ENCODE data around the gene KRT38.
"Not testable (repeated sequence)": the region's sequence is repeated elsewhere in the genome, so short reads cannot be mapped to it uniquely, and the experiment has no call there.

Gene KRT38

DNA sequence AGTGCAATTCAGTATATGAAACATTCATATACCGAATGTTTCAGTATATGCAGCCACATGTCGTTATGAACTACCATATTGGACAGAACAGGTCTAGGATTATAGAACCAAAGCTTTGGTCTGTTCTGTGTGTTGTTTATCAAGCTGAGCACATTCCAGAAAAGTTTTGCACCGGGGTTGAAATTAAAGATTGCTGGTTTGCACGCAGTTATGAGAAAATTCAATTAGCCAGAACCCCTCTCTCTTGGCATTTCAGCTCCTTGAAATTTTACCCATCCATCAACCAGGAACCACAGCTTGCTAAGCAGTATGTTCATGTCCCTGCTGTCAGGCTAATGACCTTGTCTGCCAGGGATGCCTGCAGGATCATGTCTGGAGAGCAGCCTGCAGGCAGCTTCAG is 16.9 kb upstream of the KRT38 start:
- no peak for DNase-seq

DNA sequence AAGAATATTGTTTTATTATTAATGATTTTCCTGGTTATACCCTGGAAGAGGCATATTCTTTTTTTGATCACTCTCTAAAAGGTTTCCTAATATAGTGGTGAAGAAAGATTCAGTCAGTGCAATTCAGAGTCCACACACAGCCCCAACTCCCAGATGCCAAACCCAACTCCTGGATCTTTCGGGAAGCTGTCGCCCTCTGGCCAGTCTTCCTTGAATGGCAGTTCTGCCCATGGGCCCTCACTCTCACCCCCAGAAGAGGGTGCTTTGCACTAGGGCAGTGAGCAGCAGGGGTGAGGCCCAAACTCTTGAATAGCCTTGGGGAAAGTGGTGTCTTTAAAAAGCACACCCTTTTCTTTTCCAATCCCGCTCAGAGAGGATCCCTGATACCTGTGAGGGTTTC is 15.4 kb upstream of the KRT38 start:
- no peak for DNase-seq

DNA sequence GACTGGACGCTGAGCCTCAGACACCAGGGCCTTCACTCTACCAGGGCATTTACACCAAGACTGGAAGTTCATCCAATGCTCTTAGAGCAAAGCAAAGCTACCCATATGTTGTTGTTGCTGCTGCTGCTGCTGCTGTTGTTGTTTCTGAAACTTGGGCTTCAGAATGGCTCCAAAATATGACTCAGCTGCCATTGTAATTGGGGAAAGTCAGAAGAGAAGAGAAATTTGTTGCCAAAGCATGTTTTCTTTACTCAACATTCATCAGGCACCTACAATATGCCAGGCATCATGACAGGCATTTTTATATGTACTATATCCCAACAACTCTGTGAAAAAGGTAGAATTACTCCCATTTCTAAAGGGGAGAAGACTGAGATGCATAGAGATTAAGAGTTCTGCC is 14.5 kb upstream of the KRT38 start:
- no peak for DNase-seq

DNA sequence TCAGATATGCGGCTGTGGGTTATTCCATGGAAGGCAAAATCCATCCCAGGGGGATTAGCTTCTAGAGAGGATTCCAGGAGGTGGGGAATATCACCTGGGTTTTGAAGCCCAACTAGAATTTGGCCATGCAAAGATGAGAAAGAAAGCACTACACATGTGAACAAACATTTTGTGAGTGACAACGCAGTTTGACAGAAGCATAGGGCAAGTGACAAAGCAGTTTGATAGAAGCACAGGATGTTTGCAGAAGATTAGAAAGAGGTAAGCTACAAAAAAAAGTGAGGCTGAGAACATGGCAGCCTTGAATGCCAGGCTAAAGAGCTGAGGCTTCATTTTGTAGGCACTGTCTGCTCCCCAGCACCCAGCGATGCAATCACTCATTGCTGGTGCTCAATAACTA is 12.3 kb upstream of the KRT38 start:
- no peak for DNase-seq

DNA sequence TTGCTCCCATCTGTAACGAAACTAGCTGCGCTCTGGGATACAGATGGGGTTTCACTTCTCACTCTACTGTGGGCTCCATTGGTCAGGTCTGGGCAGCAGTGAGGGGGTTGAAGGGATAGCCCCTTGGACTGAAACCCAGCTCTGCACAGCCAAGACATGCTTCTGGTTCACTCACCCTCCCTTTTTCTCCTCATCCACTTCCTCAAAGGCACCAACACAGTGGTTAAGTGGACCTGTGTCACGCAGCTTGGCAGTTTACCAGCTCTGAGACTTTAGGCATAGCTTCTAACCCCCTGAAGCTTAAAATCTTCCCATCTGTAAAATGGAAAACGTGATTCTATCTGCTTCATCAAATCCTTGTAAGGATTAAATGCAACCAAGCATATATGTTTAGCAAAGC is 11.5 kb upstream of the KRT38 start:
- no peak for DNase-seq

DNA sequence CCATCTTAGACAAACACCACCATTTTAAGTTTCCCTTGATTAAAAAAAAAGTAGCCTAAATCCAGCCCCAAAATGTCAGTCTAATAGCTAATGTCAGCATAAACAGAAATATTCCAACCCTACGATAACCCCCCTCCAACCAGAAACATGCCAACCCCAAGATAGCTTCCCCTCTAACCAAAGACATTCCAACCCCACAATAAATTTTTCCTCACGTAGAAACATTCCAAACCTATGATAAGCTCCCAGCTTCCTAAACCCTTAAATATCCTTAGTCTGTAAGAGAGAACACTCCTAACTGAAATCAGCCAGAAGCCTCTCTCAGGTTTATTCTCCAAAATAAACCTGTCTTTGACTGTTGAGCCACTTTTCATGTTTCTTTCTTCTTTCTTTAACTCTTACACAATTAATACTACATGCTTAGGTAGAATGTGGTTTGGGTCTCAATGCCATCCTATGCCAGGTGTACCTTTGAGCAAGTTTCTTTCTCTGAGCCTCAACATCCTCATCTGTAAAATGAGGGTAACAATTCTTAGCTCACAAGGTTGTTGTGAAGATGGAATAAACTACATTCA is 10.5 kb upstream of the KRT38 start:
- no peak for DNase-seq

DNA sequence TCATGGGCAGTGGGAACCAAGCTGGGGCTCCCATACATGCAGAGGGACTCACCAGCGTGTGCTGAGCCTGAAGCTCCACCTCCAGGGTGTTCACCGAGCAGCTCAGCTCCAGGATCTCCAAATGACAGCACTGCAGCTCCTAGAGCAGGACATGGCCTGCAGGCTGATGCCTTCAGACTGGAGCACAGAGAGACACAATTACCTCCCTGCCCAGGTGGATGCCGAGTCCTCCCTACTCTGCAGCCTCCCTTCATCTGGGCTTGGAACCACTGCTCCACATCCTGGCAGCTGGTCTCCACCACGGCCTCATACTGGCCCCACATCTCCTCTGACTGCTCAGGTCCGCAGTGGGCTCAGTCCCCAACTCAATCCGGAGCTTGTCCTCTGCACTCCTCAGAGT is 8.2 kb upstream of the KRT38 start:
- no peak for DNase-seq

DNA sequence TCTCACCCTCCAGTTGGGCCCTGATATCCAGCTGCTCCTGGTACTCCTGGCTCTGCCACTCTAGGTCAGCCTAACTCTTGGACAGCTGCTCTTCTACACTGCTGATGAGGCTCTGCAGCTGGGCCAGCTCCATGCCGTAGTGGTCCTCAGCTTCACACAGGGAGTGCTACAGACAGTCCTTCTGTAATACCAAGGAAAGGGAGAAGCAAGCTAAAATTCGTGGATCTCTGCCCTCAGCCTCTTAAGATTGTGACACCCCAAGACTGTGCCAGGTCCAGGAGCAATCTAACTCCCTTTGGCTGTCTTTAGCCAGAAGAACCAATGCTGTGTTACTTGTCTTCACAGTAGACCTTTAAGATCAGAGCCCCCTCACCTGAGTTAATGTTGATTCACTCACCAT is 7.7 kb upstream of the KRT38 start:
- DNase-seq: no peak

DNA sequence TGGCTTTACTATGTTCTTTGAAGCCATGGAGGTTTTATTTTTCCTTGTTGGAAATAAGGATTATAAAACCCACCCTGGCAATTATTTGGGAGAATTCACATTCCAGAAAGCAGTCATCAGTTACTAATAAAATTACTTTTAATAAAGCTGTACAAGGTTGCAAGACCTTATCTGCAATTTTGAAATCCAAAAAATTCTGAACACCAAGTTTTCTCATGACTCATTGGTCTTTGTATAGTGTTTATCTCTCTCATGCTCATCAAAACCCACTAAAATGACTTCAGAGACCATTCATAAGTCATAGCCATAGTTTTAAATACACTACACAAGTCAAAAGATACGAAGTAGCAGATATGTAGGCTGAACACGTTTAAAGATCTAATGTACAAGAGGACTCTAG is 6.0 kb upstream of the KRT38 start:
- DNase-seq: no peak

DNA sequence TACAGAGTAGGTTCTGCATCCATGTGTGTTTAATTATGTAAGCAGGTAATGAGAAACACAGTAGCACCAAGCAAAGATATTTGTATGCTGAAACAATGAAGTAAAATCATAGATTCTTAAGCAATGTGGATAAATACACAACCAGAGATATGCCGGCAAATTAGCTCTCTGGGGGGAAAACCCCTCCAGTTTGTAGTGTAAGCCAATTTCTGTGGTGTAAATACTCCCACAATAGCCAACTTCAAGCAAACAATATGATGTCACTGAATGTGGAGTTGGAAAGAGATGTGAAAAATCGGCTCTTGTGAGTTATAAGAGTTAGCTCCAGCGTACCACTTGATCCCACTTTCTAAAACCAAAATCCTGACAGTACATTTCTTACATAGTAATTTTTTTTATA is 3.9 kb upstream of the KRT38 start:
- no peak for DNase-seq

DNA sequence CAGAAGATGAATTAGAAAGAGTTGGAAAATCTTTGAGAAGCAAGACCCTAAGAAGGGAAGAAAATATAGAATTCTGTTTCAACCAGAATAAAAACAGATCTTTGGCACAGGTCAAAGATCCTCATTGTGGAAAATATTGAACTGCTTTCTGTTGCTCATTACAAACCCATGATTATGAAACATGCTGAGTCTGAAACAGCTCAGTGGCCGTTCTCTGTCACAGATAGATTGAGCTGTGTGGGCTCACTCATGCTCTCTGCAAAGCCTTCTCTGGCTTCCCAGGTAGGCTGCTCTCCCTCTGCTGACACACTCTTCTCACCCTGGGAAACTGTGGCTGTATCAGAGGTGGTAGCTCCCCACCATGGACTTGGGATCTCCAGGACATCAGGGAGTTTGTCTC is 3.4 kb upstream of the KRT38 start:
- DNase-seq: no peak

DNA sequence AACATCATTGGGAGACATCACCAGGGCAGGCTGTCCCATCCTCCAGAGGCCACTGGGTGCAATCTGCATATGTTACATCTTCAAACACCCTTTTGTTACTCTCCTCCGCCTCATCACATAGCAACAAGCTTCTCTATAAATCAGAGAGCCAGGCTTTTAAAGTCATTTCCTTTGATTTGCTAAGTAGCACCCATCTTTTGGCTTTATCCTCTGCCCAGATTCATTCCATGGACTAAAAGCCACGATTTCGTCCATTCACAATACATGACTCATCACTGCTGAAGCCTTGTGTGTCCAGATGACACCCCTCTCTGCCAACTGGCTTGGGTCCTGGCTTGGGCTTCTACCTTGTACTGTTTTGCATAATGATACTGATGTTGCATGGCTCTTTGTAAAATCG is 2.0 kb upstream of the KRT38 start:
- DNase-seq: no peak

DNA sequence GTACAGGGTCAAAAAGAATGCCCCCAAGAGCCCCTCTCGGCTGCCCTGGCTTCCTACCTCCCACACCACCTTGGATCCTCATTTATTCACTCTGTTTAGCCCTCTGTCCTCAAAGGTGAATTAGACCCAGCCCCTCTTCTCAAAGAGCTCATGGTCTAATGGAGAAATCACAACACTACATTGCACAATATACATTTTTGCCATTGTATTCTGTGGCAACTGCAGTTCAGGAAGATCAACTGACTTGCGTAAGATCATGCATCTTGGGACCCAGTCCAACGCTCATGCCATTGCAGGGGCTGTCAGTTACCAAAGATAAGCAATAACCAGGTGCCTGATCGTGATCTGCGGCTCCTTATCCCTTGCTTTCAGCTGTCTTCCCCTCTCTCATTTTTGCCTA is 1.4 kb downstream of the KRT38 start:
- no peak for DNase-seq

DNA sequence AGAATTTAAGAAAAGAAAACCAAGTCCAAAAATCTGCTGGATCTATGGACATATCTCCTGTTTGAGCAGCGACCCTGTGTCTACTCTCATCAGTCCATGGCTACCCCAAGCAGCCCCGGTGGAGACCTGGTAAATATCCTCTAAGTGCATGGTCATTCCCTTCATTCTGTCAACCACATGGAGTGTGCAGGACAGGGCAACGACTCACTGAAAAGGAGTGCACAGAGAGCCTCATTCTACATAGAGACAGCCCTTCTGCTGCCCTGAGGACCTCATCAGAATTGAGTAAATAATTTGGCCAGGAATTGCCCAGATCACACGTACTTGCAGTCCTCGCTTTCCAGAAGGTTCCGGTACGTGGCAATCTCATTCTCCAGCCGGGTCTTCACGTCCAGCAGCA is 3.0 kb downstream of the KRT38 start:
- DNase-seq: no peak

DNA sequence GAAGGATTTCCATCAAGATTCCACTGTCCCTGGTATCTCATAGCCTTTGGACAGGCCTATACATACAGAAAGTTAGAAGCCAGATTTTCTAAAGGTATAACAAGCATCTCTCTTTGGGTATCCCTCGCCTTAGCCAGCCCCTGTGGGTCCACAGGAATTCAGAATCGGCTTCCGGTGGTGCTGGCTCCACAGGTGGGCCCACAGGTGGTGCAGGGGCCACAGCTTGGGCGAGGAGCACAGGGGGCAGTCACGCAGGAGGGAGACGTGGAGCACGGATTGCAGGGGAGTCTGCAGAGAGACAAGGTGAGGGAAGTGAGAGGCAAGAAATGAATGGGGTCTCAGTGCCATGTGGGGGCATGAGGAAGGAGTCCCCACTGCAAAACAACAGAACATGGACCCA is 3.5 kb downstream of the KRT38 start:
- DNase-seq: no peak

DNA sequence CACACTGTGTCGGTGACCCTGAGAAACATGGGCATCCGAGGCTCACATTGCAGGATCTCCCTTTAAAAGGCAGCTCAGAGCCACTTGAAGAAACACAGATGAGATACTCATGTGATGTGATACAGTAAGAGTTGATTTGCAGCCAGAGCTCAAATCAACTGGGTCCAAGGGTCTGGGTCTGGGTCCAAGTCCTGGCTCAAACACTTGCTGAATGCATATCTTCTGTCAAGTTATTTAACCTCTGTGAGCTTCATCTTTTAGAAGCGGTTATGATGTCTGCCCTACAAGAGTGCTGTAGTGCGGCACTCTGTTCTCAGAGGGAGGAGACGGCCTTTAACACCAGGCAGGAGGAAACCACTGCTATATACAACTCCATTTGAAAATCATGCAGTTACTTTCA is 6.4 kb downstream of the KRT38 start:
- DNase-seq: no peak

DNA sequence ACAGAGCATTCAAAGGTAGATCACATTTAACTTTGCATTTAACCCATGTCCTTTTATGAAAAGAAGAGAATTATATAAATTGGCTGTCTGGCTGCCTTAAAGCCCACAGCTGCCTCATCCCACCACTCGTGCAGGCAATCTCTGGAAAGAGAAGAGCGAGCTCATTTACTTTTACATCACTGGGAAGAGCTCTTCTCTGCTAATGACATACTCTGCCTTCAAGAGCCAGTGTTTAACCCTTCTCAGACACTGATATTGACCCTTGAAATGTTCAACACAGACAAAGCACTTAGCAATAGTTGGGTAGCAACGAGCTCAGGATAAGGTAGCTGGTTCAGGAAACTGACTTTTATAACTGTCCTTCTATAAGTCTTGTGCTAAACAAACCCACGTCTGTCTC is 6.8 kb downstream of the KRT38 start:
- no peak for DNase-seq

DNA sequence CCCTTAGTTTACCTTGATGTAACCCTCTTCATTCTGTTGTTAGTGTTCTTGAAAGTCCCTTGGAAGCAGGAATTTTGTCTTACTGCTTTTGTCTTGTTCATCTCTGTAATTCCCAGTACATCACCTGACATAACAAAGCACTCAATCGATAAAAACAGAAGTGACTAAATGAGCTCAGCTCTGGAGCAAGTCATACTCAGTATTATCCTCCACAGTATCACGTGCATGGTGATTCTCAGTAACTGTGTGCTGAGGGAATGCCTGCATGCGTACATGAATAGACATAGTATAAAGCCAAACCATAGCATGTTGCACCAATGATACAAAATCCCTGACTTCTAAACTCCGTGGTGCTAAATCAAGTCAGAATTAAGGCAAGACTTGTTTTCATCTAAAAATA is 7.2 kb downstream of the KRT38 start:
- DNase-seq: no peak

DNA sequence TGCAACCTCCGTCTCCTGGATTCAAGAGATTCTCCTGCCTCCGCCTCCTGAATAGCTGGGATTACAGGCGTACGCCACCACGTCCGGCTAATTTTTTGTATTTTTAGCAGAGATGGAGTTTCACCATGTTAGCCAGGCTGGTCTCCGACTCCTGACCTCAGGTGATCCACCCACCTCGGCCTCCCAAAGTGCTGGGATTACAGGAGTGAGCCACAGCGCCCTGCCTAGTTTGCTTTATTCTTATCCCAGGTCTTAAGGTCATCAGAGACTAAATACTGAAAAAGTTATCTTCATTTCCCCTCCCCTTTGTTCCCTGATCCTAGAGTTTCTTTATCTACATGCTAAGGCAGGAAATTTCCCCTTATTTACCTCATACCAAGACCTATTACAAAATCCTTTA is 10.4 kb downstream of the KRT38 start:
- DNase-seq: not testable (repeated sequence)

DNA sequence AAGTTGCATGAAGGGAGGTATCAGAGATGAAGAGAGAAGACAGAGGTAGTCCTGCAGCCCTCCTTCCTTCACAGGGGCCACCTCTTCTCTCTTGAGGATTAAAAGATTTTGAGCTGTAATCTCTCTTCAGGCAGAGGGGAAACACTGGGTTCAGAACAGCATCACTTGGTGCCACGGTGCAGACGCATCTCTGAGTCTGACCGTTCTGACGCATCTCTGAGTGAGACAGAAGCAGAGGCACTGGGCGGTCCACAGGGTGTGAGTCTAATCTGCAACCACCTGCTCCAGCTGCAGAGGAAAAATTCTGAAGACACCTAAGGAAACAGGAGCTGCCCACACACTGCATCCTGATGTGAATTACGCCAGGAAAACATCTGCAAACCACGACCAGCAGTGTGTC is 11.1 kb downstream of the KRT38 start:
- DNase-seq: no peak

DNA sequence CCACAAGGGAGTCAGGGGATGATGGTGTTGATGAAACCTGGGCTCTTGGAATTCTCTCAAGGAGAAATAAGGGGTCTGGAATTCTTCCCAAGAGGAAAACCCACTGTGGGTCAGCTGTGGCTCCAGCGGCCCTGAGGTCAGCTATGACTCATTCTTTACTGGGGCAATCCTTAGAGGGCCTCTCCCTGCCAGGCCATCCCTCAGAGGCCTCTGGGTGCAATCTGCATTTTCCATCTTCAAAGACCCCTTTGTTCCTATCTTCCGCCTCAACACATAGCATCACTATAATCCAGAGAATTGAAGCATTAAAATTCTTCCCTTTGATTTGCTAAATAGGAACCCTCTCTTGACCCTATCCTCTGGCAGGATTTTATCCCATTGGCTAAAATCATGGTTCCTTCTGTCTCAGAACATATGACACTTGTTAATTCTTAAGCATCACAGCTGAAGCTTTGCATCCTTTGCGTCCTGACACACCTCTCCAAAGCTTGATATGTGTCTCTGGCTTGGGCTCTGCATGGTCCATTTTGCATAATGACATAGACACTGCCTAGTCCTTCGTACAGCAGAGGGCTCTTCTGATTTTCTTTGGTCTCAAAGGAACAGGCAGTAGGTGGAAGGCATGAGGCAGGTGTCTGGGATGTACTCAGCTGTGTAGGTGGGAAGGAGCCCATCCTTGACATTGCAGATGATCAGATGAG is 12.0 kb downstream of the KRT38 start:
- DNase-seq: no peak

DNA sequence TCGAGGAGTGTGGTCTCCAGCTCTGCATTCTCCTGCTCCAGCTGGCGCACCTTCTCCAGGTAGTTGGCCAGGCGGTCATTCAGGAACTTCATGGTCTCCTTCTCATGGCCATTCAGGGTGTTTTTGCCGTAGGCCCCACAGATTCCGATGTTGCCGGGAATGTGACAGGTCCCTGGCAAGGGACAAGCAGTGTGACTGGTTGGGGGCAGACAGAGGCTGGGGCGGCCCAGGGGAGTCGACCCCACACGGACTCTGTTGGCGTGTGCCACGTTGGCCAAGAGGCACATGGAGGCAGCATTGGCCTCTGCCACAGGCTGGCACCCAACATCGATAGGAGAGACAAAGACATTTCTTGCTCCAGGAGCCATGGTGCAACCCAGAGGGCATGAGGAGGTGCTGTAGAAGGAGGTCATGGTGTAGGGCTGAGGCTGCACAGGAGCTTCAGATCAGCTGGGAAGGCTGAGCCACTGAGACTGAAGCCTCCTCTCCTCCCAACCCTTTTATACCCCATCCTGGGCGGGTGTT is 16.6 kb downstream of the KRT38 start, which contains the start of gene KRT37:
Gene KRT37 (minus strand): TSS at position 475 of the 525 bp plus-strand sequence. CDS start 62 bp downstream, at position 413.
- DNase-seq: no peak

DNA sequence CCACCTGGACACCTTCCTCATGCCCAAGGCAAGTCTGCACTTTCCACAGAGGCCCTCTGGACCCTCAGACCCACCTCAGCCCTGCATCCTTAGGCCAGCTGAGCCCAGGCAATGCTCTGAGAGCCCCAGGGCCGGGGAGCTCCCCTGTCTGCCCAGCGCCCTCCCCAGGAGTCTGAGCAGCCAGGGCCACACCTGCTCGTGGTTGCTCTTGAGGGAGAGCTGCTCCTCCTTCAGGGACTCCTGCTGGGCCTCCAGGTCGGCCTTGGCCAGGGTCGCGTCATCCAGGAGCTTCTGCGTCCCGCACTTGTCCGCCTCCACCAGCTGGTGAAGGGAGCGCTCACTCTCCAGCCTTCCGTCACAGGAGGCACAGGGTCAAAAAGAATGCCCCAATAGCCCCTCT is 18.2 kb downstream of the KRT38 start:
- not testable (repeated sequence) for DNase-seq

DNA sequence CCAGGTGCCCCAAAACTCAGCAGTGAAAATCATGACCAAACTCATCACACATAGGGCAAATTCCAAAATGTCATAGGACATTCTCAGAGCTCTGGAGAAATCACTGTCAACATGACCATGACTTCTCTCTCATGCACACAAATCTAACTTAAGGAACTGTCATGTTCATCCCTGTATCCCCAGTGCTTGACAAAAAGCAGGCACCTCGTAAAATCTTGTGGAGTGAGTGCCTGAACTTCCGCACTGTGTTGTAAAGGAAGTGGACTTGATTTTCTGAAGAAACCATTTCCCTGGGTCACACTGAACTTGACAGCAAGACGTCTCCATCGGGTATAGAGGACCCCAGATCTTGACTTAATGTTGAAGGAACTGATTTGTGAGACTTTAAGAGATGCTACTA is 19.2 kb downstream of the KRT38 start:
- no peak for DNase-seq

DNA sequence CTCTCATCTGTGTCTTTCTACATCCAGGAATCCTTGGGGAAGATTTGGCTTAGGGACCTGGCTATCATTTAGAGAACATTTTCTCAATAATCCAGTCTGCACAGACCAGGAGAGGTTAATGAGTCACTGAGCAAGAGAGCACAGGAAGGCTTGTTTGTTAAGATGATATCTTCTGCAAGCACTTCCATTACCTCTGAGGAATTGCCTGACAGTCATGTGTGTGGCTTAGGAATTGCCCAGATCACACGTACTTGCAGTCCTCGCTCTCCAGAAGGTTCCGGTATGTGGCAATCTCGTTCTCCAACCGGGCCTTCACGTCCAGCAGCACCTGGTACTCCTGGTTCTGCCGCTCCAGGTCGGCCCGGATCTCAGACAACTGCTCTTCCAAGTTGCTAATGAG is 19.7 kb downstream of the KRT38 start:
- DNase-seq: no peak
